ENCODE measurements around the gene STARD13.
A peak's percentile ranks its signal among the peaks of the same experiment; 100 is the strongest.

STARD13 gene

DNA sequence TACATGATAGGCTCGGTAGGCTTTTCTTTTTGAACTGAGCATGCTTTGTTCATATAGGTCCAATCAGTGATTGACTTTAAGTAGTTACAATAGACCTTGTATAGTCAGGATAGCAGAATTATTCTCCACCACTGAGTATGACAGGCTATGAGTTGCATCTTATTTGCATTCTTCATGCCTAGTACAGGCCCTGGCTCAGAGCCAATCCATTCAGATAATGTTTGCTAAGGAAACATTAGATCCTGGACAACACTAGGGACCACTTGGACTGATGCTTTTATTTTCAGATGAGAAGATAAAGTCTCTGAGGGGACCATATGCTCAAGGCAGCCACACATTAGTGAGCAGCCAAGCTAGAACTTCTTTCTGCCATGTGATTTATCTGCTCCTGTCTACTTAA is 135.4 kb downstream of the STARD13 start:
- H3K36me3 ChIP-seq (replicated peaks), result peaks cover 19% of the 10 kb centered on the region
- H3K27ac ChIP-seq, result peak overlapping the region; percentile 28
- no peaks in the 10 kb centered on the region for H3K27me3 ChIP-seq (replicated peaks)
- H3K4me3 ChIP-seq (ENCODE audit: low read depth, low read length), result no peak overlapping the region
- DNase-seq, result peak; percentile 80
- TF ChIP-seq CTCF (IDR thresholded peaks at IDR 0.05; ENCODE audit: low read depth, low read length, missing control alignments), result no peak
- in situ Hi-C loops (cut with HindIII; ENCODE audit: low pct_ligation_motif_present, low sequenced_read_pairs), result no loop called here

GRCh38 chr13:33147832-33148231 is 137.7 kb downstream of the STARD13 start:
- no peak overlapping the region for H3K27ac ChIP-seq
- DNase-seq, result no peak
- H3K36me3 ChIP-seq (replicated peaks), result peaks cover 14% of the 10 kb centered on the region
- in situ Hi-C loops (cut with HindIII; ENCODE audit: low pct_ligation_motif_present, low sequenced_read_pairs), result no loop called here
- no peak for TF ChIP-seq CTCF (IDR thresholded peaks at IDR 0.05; ENCODE audit: low read depth, low read length, missing control alignments)
- no peaks in the 10 kb centered on the region for H3K27me3 ChIP-seq (replicated peaks)
- H3K4me3 ChIP-seq (ENCODE audit: low read depth, low read length), result no peak overlapping the region

DNA sequence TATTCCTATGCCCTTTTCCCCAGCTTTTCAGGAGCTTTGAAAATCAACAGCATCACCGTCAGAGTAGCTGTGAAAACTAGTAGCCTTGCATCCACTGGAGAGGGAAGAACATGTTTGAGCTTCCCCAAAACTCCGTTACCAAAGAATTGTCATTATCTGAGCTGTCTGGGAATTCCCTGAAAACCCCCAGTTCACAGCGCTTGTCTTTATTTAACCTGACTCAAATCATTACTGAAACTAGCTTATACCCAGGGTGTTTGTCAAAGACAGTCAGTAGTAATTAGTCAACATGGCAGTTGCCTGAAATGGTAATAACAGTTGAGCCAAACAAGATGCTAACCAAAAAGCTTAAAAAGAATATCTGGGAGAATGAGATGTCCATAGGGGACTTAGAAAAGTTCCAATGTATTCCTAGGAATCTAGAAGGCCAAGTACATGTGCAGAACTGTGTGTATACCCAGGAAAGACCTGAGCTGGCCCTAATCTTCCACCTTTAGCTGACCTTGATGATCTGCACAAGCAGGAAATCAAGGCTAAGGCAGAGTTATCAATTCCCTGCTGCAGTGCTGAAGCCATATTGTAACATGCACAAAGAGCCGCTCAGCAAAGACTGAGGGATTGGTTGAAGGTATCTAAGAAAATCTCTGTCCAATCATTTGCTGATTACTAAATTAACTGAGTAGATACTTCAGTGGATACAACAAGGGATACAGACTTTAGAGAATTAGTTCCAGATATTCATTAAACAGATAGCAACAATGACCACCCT is 138.5 kb downstream of the STARD13 start:
- no peak for DNase-seq
- Histone ChIP-seq H3K36me3 (replicated peaks) (peaks cover 17% of the 10 kb centered on the region), H3K27me3 (replicated peaks) (no peaks in the 10 kb centered on the region), H3K27ac (no peak overlapping the region), H3K4me3 (ENCODE audit: low read depth, low read length) (no peak overlapping the region)
- no peak for TF ChIP-seq CTCF (IDR thresholded peaks at IDR 0.05; ENCODE audit: low read depth, low read length, missing control alignments)
- in situ Hi-C loops (cut with HindIII; ENCODE audit: low pct_ligation_motif_present, low sequenced_read_pairs), result no loop called here

DNA sequence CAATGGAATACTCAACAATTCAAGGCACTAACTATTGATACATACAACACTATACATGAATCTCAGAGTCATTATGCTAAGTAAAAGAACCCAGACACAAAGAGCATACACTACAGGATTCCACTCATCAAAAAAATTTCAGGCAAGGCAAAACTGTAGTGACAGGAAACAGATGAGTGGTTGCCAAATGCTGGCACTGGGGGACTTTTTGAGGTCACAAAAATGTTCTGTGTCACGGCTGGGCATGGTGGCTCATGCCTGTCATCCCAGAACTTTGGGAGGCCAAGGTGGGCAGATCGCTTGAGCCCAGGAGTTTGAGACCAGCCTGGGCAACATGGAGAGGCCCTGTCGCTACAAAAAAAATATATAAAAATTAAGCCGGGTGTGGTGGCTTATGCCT is 139.9 kb downstream of the STARD13 start:
- no peak for DNase-seq

GRCh38 chr13:33144358-33144784 is 141.2 kb downstream of the STARD13 start:
- Histone ChIP-seq H3K27ac (no peak overlapping the region), H3K4me3 (ENCODE audit: low read depth, low read length) (no peak overlapping the region), H3K27me3 (replicated peaks) (no peaks in the 10 kb centered on the region), H3K36me3 (replicated peaks) (peaks cover 34% of the 10 kb centered on the region)
- TF ChIP-seq CTCF (IDR thresholded peaks at IDR 0.05; ENCODE audit: low read depth, low read length, missing control alignments), result no peak
- in situ Hi-C loops (cut with HindIII; ENCODE audit: low pct_ligation_motif_present, low sequenced_read_pairs), result no loop called here
- DNase-seq, result no peak

More for the DNA sequence above, 139.9 kb downstream of the STARD13 start:
- in situ Hi-C loops (cut with HindIII; ENCODE audit: low pct_ligation_motif_present, low sequenced_read_pairs), result no loop called here
- peaks cover 24% of the 10 kb centered on the region for H3K36me3 ChIP-seq (replicated peaks)
- H3K27me3 ChIP-seq (replicated peaks), result no peaks in the 10 kb centered on the region
- no peak overlapping the region for H3K27ac ChIP-seq
- no peak for TF ChIP-seq CTCF (IDR thresholded peaks at IDR 0.05; ENCODE audit: low read depth, low read length, missing control alignments)
- no peak overlapping the region for H3K4me3 ChIP-seq (ENCODE audit: low read depth, low read length)
